HepG2 (cell line): ENCODE data around the gene MRPS10. TPM values are rescaled to one million over a fixed set of nuclear protein-coding genes. Genes with fewer than 3 reads are reported as not detected.
A peak's percentile ranks its signal among the peaks of the same experiment; 100 is the strongest.

Experiments used
- ATM ChIP-seq: fragments of 450-650 bp; IDR thresholded peaks from 2 replicates; pipeline ENCODE4 v1.7.1; 2017; ENCODE audit warnings: mild to moderate bottlenecking, borderline replicate concordance
- FOSL2 ChIP-seq: sonication (generic); formaldehyde crosslinking; IDR thresholded peaks from 2 replicates; pipeline ENCODE4 v1.4.0; 2020; ENCODE audit warnings: missing genetic modification reagents
- GTF3A ChIP-seq: sonication (generic); formaldehyde crosslinking; conservative IDR thresholded peaks from 2 replicates; pipeline ENCODE4 v1.4.0; 2020; ENCODE audit warnings: mild to moderate bottlenecking, missing genetic modification reagents
- JUNB ChIP-seq: sonication (generic); formaldehyde crosslinking; IDR thresholded peaks from 2 replicates; pipeline ENCODE4 v1.8.0; 2022; ENCODE audit warnings: missing genetic modification reagents, mild to moderate bottlenecking, borderline replicate concordance
- KDM3A ChIP-seq: IDR thresholded peaks from 2 replicates; pipeline ENCODE4 v1.6.1; 2018; ENCODE audit warnings: low read depth, missing compliant biosample characterization
- MIER3 ChIP-seq: IDR thresholded peaks from 2 replicates; pipeline ENCODE4 v1.6.1; 2016; ENCODE audit warnings: missing compliant biosample characterization, borderline replicate concordance
- MXD4 ChIP-seq: IDR thresholded peaks from 2 replicates; pipeline ENCODE4 v1.6.1; 2016; ENCODE audit warnings: mild to moderate bottlenecking, missing biosample characterization, missing genetic modification reagents
- NONO ChIP-seq, 2 experiments: fragments of 450-650 bp in 1 of 2; sonication (generic) in 1 of 2; formaldehyde crosslinking in 1 of 2; IDR thresholded peaks in 1 of 2; conservative IDR thresholded peaks in 1 of 2; 2 replicates each; pipeline versions ENCODE4 v1.6.1 to v1.8.0; 2017 to 2022; ENCODE audit warnings: mild to moderate bottlenecking in 1 of 2, missing genetic modification reagents in 1 of 2, moderate library complexity in 1 of 2
- RFXANK ChIP-seq: IDR thresholded peaks from 2 replicates; pipeline ENCODE4 v1.6.1; 2016
- SMAD9 ChIP-seq: sonication (generic); formaldehyde crosslinking; IDR thresholded peaks from 2 replicates; pipeline ENCODE4 v1.5.1; 2020; ENCODE audit warnings: mild to moderate bottlenecking, missing genetic modification reagents
- ZEB1 ChIP-seq: IDR thresholded peaks from 2 replicates; pipeline ENCODE4 v1.6.1; 2012; ENCODE audit warnings: mild to moderate bottlenecking, low read depth, inconsistent platforms; ENCODE audit not compliant: insufficient replicate concordance
- ZFP62 ChIP-seq: sonication (generic); formaldehyde crosslinking; IDR thresholded peaks from 2 replicates; pipeline ENCODE4 v1.4.0; 2020; ENCODE audit warnings: missing genetic modification reagents
- ZNF207 ChIP-seq: fragments of 450-650 bp; IDR thresholded peaks from 2 replicates; pipeline ENCODE4 v1.6.1; 2016; ENCODE audit warnings: antibody characterized with exemption, borderline replicate concordance
- ZNF367 ChIP-seq: sonication (generic); formaldehyde crosslinking; IDR thresholded peaks from 2 replicates; pipeline ENCODE4 v1.4.0; 2020; ENCODE audit warnings: missing genetic modification reagents, borderline replicate concordance
- ZNF382 ChIP-seq: sonication (generic); formaldehyde crosslinking; IDR thresholded peaks from 2 replicates; pipeline ENCODE4 v1.5.0; 2020; ENCODE audit warnings: missing genetic modification reagents, mild to moderate bottlenecking, borderline replicate concordance
- ZNF556 ChIP-seq: sonication (generic); formaldehyde crosslinking; IDR thresholded peaks from 2 replicates; pipeline ENCODE4 v1.4.0; 2020; ENCODE audit warnings: mild to moderate bottlenecking, missing genetic modification reagents, borderline replicate concordance
- ZNF672 ChIP-seq: sonication (generic); formaldehyde crosslinking; IDR thresholded peaks from 2 replicates; pipeline ENCODE4 v1.8.1; 2022; ENCODE audit warnings: missing genetic modification reagents
- ZZZ3 ChIP-seq: sonication (generic); formaldehyde crosslinking; IDR thresholded peaks from 2 replicates; pipeline ENCODE4 v1.4.0; 2020; ENCODE audit warnings: missing genetic modification reagents, mild to moderate bottlenecking, borderline replicate concordance
- polyA plus RNA-seq, 8 experiments: library from polyadenylated mRNA; depleted of rRNA in 3 of 8; stranded (reverse) in 7 of 8; unstranded in 1 of 8; fragments of >200 nt; fragmentation: Illumina TruSeq in 4 of 8; extraction: Trizol in 4 of 8; gene quantifications; 2 replicates each; pipeline versions ENCODE4 v1.2.1 to v1.2.3, GENCODE V29; 2011 to 2016; ENCODE audit warnings: low read depth in 4 of 8, missing spikeins in 1 of 8, mixed read lengths in 1 of 8; ENCODE audit not compliant: insufficient read depth in 1 of 8
- total RNA-seq, 5 experiments: library from RNA; depleted of rRNA; stranded (reverse); fragments of >200 nt; fragmentation: Illumina TruSeq; extraction: Trizol; gene quantifications; 2 replicates each; pipeline ENCODE4 v1.2.3, GENCODE V29; 2016; ENCODE audit warnings: low read depth in 1 of 5
- TF ChIP-seq, protein P1 (sequence below): sonication (generic); formaldehyde crosslinking; IDR thresholded peaks from 2 replicates; pipeline ENCODE4 v1.8.0; 2022; ENCODE audit warnings: missing genetic modification reagents, mild to moderate bottlenecking, inconsistent platforms, borderline replicate concordance
- TF ChIP-seq, protein P2 (sequence below): sonication (generic); formaldehyde crosslinking; IDR thresholded peaks from 2 replicates; pipeline ENCODE4 v1.8.0; 2022; ENCODE audit warnings: mild to moderate bottlenecking, missing genetic modification reagents, borderline replicate concordance
- TF ChIP-seq, protein P3 (sequence below): sonication (generic); formaldehyde crosslinking; IDR thresholded peaks from 2 replicates; pipeline ENCODE4 v1.5.1; 2020; ENCODE audit warnings: mild to moderate bottlenecking, moderate library complexity, missing genetic modification reagents

MRPS10 gene
- total and polyA plus RNA-seq, 2 of the 13 experiments (the other 11 are each of a cell fraction or from before 2014, with no cell fraction given) = 31.7 to 54.6 TPM

DNA sequence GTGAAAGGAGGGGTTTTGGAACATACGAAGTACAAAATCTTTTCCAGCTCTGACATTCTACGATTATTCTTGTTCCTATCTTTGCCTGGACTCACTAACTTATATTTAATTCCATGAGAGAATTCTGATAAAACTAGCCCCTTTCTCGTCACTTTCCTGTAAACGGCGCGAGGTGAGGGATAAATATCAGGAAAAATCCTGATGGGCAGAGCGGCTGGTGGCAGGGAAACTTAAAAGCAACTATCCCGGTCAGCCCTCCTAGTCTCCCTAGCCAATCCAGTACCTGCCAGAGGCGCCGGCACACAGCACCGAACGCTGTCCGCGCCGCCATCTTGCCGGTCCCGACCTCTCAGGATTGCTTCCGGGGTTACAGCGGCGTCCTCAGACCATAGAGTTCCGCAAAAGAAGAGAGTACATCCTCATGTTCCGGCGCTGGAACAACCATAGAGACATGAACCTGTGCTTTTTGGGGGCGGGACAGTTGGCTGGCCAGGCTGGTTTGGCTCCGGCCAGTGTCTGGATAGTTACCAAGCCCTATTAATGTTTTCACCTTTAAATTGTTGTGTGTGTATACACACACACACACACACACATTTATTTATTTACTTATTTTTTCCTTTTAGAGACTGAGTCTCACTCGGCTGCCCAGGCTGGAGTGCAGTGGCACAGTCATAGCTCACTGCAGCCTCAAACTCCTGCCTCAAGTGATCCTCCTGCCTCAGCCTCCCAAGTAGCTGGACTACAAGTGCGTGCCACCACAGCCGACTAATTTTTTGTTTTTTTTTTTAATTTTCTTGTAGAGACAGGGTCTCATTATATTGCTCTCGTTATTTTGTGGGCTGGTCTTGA lies at the start of gene MRPS10 (continued):
- no peak for TF ChIP-seq NONO (IDR thresholded peaks at IDR 0.05)
- TF ChIP-seq NONO (CRISPR knock-in tag; conservative IDR thresholded peaks at IDR 0.05) = peak; percentile 92
- no peak for TF ChIP-seq ZNF207
- TF ChIP-seq MIER3 (CRISPR knock-in tag) = peak; percentile 90; the same call in 1 of the 2 replicates
- no peak for TF ChIP-seq ZNF672
- no peak for TF ChIP-seq ZNF367 (CRISPR knock-in tag)
- peak; percentile 72 for TF ChIP-seq FOSL2 (CRISPR knock-in tag)
- no peak for TF ChIP-seq ZFP62 (CRISPR knock-in tag)
- TF ChIP-seq SMAD9 = no peak
- TF ChIP-seq, protein P1, sequence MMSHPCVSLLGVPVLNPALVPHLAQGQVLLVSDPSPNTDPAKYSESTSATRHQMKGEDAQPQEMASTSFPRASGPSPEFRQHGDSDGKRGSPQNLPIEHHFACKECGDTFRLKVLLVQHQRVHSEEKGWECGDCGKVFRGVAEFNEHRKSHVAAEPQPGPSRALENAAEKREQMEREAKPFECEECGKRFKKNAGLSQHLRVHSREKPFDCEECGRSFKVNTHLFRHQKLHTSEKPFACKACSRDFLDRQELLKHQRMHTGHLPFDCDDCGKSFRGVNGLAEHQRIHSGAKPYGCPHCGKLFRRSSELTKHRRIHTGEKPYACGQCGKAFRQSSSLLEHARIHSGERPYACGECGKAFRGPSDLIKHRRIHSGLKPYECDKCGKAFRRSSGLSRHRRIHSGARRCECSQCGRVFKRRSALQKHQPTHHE (CRISPR knock-in tag) = peak; percentile 47; the same call in 1 of the 2 replicates
- TF ChIP-seq, protein P2, sequence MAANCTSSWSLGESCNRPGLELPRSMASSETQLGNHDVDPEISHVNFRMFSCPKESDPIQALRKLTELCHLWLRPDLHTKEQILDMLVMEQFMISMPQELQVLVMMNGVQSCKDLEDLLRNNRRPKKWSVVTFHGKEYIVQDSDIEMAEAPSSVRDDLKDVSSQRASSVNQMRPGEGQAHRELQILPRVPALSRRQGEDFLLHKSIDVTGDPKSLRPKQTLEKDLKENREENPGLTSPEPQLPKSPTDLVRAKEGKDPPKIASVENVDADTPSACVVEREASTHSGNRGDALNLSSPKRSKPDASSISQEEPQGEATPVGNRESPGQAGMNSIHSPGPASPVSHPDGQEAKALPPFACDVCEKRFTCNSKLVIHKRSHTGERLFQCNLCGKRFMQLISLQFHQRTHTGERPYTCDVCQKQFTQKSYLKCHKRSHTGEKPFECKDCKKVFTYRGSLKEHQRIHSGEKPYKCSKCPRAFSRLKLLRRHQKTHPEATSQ (CRISPR knock-in tag) = peak; percentile 30; the same call in 1 of the 2 replicates
- no peak for TF ChIP-seq JUNB (CRISPR knock-in tag)
- TF ChIP-seq RFXANK = peak; percentile 81; the same call in 1 of the 2 replicates
- TF ChIP-seq GTF3A (CRISPR knock-in tag) = no peak
- no peak; the same call in 1 of the 2 replicates for TF ChIP-seq ZZZ3 (CRISPR knock-in tag)
- TF ChIP-seq ATM = no peak
- TF ChIP-seq ZNF382 (CRISPR knock-in tag) = no peak
- TF ChIP-seq KDM3A = peak; percentile 93
- peak; percentile 75 for TF ChIP-seq ZEB1
- TF ChIP-seq, protein P3, sequence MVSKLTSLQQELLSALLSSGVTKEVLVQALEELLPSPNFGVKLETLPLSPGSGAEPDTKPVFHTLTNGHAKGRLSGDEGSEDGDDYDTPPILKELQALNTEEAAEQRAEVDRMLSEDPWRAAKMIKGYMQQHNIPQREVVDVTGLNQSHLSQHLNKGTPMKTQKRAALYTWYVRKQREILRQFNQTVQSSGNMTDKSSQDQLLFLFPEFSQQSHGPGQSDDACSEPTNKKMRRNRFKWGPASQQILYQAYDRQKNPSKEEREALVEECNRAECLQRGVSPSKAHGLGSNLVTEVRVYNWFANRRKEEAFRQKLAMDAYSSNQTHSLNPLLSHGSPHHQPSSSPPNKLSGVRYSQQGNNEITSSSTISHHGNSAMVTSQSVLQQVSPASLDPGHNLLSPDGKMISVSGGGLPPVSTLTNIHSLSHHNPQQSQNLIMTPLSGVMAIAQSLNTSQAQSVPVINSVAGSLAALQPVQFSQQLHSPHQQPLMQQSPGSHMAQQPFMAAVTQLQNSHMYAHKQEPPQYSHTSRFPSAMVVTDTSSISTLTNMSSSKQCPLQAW (CRISPR knock-in tag) = peak; percentile 88
- no peak; the same call in 1 of the 2 replicates for TF ChIP-seq ZNF556 (CRISPR knock-in tag)
- peak; percentile 88 for TF ChIP-seq MXD4 (CRISPR knock-in tag)
